GM12878 (cell line): Measurements from ENCODE around the gene AANAT. TPM values are rescaled to one million over a fixed set of nuclear protein-coding genes. Genes with fewer than 3 reads are reported as not detected.

Experiments used
- ATAC-seq: fragments of 200-7000 bp; cut with Tn5 transposase; 3 replicates; pipeline ENCODE4 v1.9.1; 2020; ENCODE audit warnings: mild to moderate bottlenecking, moderate library complexity
- BruUV-seq: library from RNA; stranded (reverse); fragments of 400-500 nt; replicated peaks from 2 replicates; lab custom pipeline; 2021; lab: Mats Ljungman, UMichigan
- CTCF ChIA-PET: fragments of 300-600 bp; sonication (Branson Sonifier 250); formaldehyde crosslinking; extraction: SDS; loops from one replicate; lab custom pipeline; 2021; ENCODE audit warnings: inconsistent platforms; lab: Yijun Ruan, JAX
- POLR2A ChIA-PET: fragments of 350-600 bp; formaldehyde crosslinking; extraction: SDS; loops from one replicate; lab custom pipeline; 2021; ENCODE audit warnings: inconsistent platforms; lab: Charles Lee
- RAD21 ChIA-PET: fragments of 300-600 bp; sonication (Branson Sonifier 250); formaldehyde crosslinking; loops from one replicate; lab custom pipeline; 2023; ENCODE audit warnings: antibody characterized with exemption; ENCODE audit not compliant: unreplicated experiment; lab: Charles Lee
- SMC1A ChIA-PET: fragments of 300-600 bp; sonication (Branson Sonifier 250); formaldehyde crosslinking; loops from one replicate; lab custom pipeline; 2023; ENCODE audit not compliant: unreplicated experiment, uncharacterized antibody; lab: Charles Lee
- DNase-seq: peaks from one replicate; pipeline ENCODE4 v3.0.0-alpha.2; 2011; ENCODE audit warnings: low read depth, low spot score
- FAIRE-seq: peaks from 3 replicates; lab custom pipeline; 2011; peaks lifted over from hg19 to GRCh38; lab: Jason Lieb, UNC
- H2AFZ ChIP-seq: 2 replicates; pipeline ENCODE4 v1.6.0; 2011; ENCODE audit warnings: low read depth, low read length, control low read depth; ENCODE audit not compliant: control insufficient read depth
- H3K27ac ChIP-seq: 2 replicates; pipeline ENCODE4 v1.5.1; 2011; ENCODE audit warnings: control low read depth; ENCODE audit not compliant: control insufficient read depth, insufficient read depth
- H3K27me3 ChIP-seq, 2 experiments: replicated peaks in 1 of 2; 2 replicates each; pipeline versions ENCODE4 v1.6.0 to v1.6.1; 2011; ENCODE audit warnings: low read length in 1 of 2; ENCODE audit not compliant: control insufficient read depth in 2 of 2, insufficient read depth in 2 of 2
- H3K36me3 ChIP-seq, 2 experiments: 2 replicates each; pipeline ENCODE4 v1.5.1; 2011; ENCODE audit warnings: low read length in 1 of 2; ENCODE audit not compliant: control insufficient read depth in 2 of 2, insufficient read depth in 2 of 2
- H3K4me1 ChIP-seq: 2 replicates; pipeline ENCODE4 v1.6.1; 2011; ENCODE audit warnings: mild to moderate bottlenecking, low read length, moderate library complexity, mixed read lengths; ENCODE audit not compliant: control insufficient read depth, insufficient read depth
- H3K4me2 ChIP-seq: 2 replicates; pipeline ENCODE4 v1.6.0; 2011; ENCODE audit warnings: control low read depth; ENCODE audit not compliant: control insufficient read depth, insufficient read depth
- H3K4me3 ChIP-seq: fragments of 200-600 bp; sonication (generic); 2 replicates; pipeline ENCODE4 v1.5.1; 2016
- H3K79me2 ChIP-seq: 2 replicates; pipeline ENCODE4 v1.6.0; 2011; ENCODE audit warnings: low read length; ENCODE audit not compliant: control insufficient read depth, insufficient read depth
- H3K9ac ChIP-seq: 2 replicates; pipeline ENCODE4 v1.8.0; 2011; ENCODE audit warnings: low read length, control low read depth, mixed read lengths; ENCODE audit not compliant: control insufficient read depth, insufficient read depth
- H3K9me3 ChIP-seq: replicated peaks from 3 replicates; pipeline ENCODE4 v1.5.1; 2011; ENCODE audit warnings: mild to moderate bottlenecking, low read length; ENCODE audit not compliant: control insufficient read depth, insufficient read depth
- H4K20me1 ChIP-seq: 2 replicates; pipeline ENCODE4 v1.6.0; 2011; ENCODE audit not compliant: control insufficient read depth, insufficient read depth
- CBFB ChIP-seq: IDR thresholded peaks from 2 replicates; pipeline ENCODE4 v1.6.1; 2016; ENCODE audit warnings: antibody characterized with exemption, low read depth
- FOXK2 ChIP-seq: fragments of 450-650 bp; IDR thresholded peaks from 2 replicates; pipeline ENCODE4 v1.6.1; 2017; ENCODE audit warnings: mild to moderate bottlenecking, moderate library complexity
- FOXM1 ChIP-seq: IDR thresholded peaks from 2 replicates; pipeline ENCODE4 v1.6.1; 2012; ENCODE audit warnings: low read depth, mild to moderate bottlenecking, inconsistent platforms, low read length, moderate library complexity
- GATAD2B ChIP-seq: fragments of 450-650 bp; conservative IDR thresholded peaks from 2 replicates; pipeline ENCODE4 v1.6.1; 2017; ENCODE audit warnings: low read depth, mild to moderate bottlenecking, moderate library complexity
- IKZF2 ChIP-seq, 2 experiments: fragments of 450-650 bp; IDR thresholded peaks; 2 replicates each; pipeline ENCODE4 v1.6.1; 2017; ENCODE audit warnings: mild to moderate bottlenecking in 2 of 2, moderate library complexity in 2 of 2
- NRF1 ChIP-seq: conservative IDR thresholded peaks from 2 replicates; pipeline ENCODE4 v1.6.1; 2011; ENCODE audit warnings: mild to moderate bottlenecking, low read depth, low read length, improper control_type of control experiment
- POLR2A ChIP-seq: IDR thresholded peaks from 2 replicates; pipeline ENCODE4 v1.6.1; 2011; ENCODE audit warnings: low read depth, mild to moderate bottlenecking, low read length
- RELA ChIP-seq: fragments of 450-650 bp; IDR thresholded peaks from 2 replicates; pipeline ENCODE4 v1.8.0; 2014; ENCODE audit warnings: borderline replicate concordance; ENCODE audit not compliant: partially characterized antibody
- SIN3A ChIP-seq: IDR thresholded peaks from 2 replicates; pipeline ENCODE4 v1.6.1; 2012; ENCODE audit warnings: low read depth, low read length, improper control_type of control experiment
- TAF1 ChIP-seq: IDR thresholded peaks from 2 replicates; pipeline ENCODE4 v1.6.1; 2011; ENCODE audit warnings: mild to moderate bottlenecking, low read depth, low read length, borderline replicate concordance
- WRNIP1 ChIP-seq: IDR thresholded peaks from 2 replicates; pipeline ENCODE4 v1.6.1; 2011; ENCODE audit warnings: low read depth, low read length, improper control_type of control experiment, borderline replicate concordance
- ZBTB40 ChIP-seq: fragments of 450-650 bp; IDR thresholded peaks from 2 replicates; pipeline ENCODE4 v1.6.1; 2016; ENCODE audit warnings: mild to moderate bottlenecking, moderate library complexity, borderline replicate concordance
- ZNF687 ChIP-seq: fragments of 450-650 bp; IDR thresholded peaks from 2 replicates; pipeline ENCODE4 v1.6.1; 2017; ENCODE audit warnings: mild to moderate bottlenecking, moderate library complexity
- WGBS: methylation state at CpG from one replicate; pipeline ENCODE4 v1.1.6; 2016; ENCODE audit warnings: low lambda C conversion rate; ENCODE audit not compliant: insufficient replicate concordance, insufficient coverage; ENCODE audit errors: missing lambda C conversion rate; 5-methylcytosine and 5-hydroxymethylcytosine counted together
- in situ Hi-C: fragments of 300-500 bp; cut with MboI; formaldehyde crosslinking; loops from 9 replicates; pipeline ENCODE4 v1.14.3; 2018; ENCODE audit warnings: mixed read lengths
- intact Hi-C: fragments of 100-400 bp; cut with micrococcal nuclease; formaldehyde crosslinking; loops from one replicate; pipeline ENCODE4 v1.14.2; 2022; ENCODE audit not compliant: unreplicated experiment
- polyA plus RNA-seq, 11 experiments: library from polyadenylated mRNA; depleted of rRNA in 4 of 11; unstranded in 6 of 11; stranded (reverse) in 5 of 11; fragments of >200 nt; fragmentation: Nextera tagmentation in 4 of 11; fragmentation: Illumina TruSeq in 1 of 11; extraction: Ambion mirVana in 4 of 11; extraction: Trizol in 1 of 11; gene quantifications; 1 replicate in 1 of 11; 2 replicates in 10 of 11; pipeline versions ENCODE4 v1.2.1 to v1.2.3, GENCODE V29; 2011 to 2016; ENCODE audit warnings: inconsistent platforms in 2 of 11, missing spikeins in 2 of 11, low read depth in 1 of 11
- total RNA-seq, 4 experiments: library from RNA; depleted of rRNA in 3 of 4; stranded (reverse); fragments of >200 nt in 3 of 4; fragmentation: Illumina TruSeq in 1 of 4; extraction: Trizol in 1 of 4; gene quantifications; 2 replicates each; pipeline versions ENCODE4 v1.2.1 to v1.2.3, GENCODE V29; 2013 to 2021
- TF ChIP-seq, protein P1 (sequence below): fragments of 450-650 bp; IDR thresholded peaks from 2 replicates; pipeline ENCODE4 v1.6.1; 2016; ENCODE audit warnings: mild to moderate bottlenecking

AANAT gene
- total and polyA plus RNA-seq, 10 of the 15 experiments (the other 5 are each of a cell fraction or from before 2014, with no cell fraction given) = 0.23 TPM; not detected in 9

GRCh38 chr17:76493505-76494167, 26.2 kb downstream of the AANAT start:
- Histone ChIP-seq H3K27ac (peak overlapping the region; percentile 80), H3K79me2 (peaks cover 55% of the 10 kb centered on the region), H3K4me1 (peaks cover 73% of the 10 kb centered on the region), H3K36me3 (no peaks in the 10 kb centered on the region; a peak in 3 of 4 replicates), H3K27me3 (no peaks in the 10 kb centered on the region), H2AFZ (no peak overlapping the region), H3K4me2 (peak overlapping the region; percentile 83), H3K4me3 (peak overlapping the region; percentile 47; the same call in 1 of the 2 replicates), H3K9me3 (no peaks in the 10 kb centered on the region), H4K20me1 (no peaks in the 10 kb centered on the region), H3K9ac (peak overlapping the region; percentile 40)
- in situ Hi-C loops (no loop called here), intact Hi-C loops (loop anchor here (1.0 kb wide), 1 partner anchor 12 kb away; no protein-coding TSS in a partner anchor)
- WGBS = 4% methylated on average over 21 of the region's 21 CpGs
- SMC1A ChIA-PET = interaction anchor here (1.1 to 4.6 kb wide), 6 partner anchors 9 to 35 kb away, joined by 4 to 49 read pairs (median 8); partner anchors contain the start of gene AANAT
- FAIRE-seq = no peak
- DNase-seq = no peak
- CTCF ChIA-PET = interaction anchor here (0.7 to 3.5 kb wide), 11 partner anchors 10 to 85 kb away, joined by 3 to 35 read pairs (median 4); partner anchors contain the start of gene AANAT
- BruUV-seq = no TSS peak
- RAD21 ChIA-PET = interaction anchor here (0.9 to 6.4 kb wide), 13 partner anchors 8 to 316 kb away, joined by 3 to 50 read pairs (median 3); partner anchors contain the start of gene RHBDF2
- peak; percentile 8 for ATAC-seq
- POLR2A ChIA-PET = interaction anchor here (0.5 to 4.1 kb wide), 9 partner anchors 8 to 828 kb away, joined by 3 to 49 read pairs (median 3); partner anchors contain the start of genes RHBDF2 and WBP2
- TF ChIP-seq POLR2A (peak; percentile 24), WRNIP1 (no peak), NRF1 (no peak), GATAD2B (no peak), FOXK2 (no peak), RELA (no peak), TAF1 (0 out of 2 replicates have a peak, but pooled peaks have one; percentile 35), ZBTB40 (0 out of 2 replicates have a peak, but pooled peaks have one; percentile 10), ZNF687 (no peak), CBFB (no peak), IKZF2 (IDR thresholded peaks at IDR 0.05) (peak in 1 of 2 experiments; percentile 54; a peak in 3 of 4 replicates), SIN3A (no peak), FOXM1 (no peak)
- TF ChIP-seq, protein P1, sequence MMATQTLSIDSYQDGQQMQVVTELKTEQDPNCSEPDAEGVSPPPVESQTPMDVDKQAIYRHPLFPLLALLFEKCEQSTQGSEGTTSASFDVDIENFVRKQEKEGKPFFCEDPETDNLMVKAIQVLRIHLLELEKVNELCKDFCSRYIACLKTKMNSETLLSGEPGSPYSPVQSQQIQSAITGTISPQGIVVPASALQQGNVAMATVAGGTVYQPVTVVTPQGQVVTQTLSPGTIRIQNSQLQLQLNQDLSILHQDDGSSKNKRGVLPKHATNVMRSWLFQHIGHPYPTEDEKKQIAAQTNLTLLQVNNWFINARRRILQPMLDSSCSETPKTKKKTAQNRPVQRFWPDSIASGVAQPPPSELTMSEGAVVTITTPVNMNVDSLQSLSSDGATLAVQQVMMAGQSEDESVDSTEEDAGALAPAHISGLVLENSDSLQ = peak; percentile 57; the same call in 1 of the 2 replicates
